GM10266 (cell line): ENCODE results near the gene RWDD1.
"Not testable (repeated sequence)": the region's sequence is repeated elsewhere in the genome, so short reads cannot be mapped to it uniquely, and the experiment has no call there.

Source experiments
- DNase-seq: peaks from one replicate; pipeline ENCODE4 v3.0.0; 2012; ENCODE audit errors: extremely low spot score
- CTCF ChIP-seq: IDR thresholded peaks from 2 replicates; pipeline ENCODE4 v1.5.1; 2012; ENCODE audit warnings: mild to moderate bottlenecking, low read depth; ENCODE audit not compliant: control insufficient read depth, insufficient read depth; ENCODE audit errors: missing control alignments

The RWDD1 gene

GRCh38 chr6:116579143-116579542 lies 7.8 kb downstream of the RWDD1 start:
- no peak for TF ChIP-seq CTCF
- no peak for DNase-seq

- no peak for TF ChIP-seq CTCF
- DNase-seq: no peak
Measured at GRCh38 chr6:116580198-116580597, 8.9 kb downstream of the RWDD1 start.

- no peak for TF ChIP-seq CTCF
- DNase-seq: no peak
Measured at GRCh38 chr6:116586276-116586675, 15.0 kb downstream of the RWDD1 start.

GRCh38 chr6:116586738-116587137 lies 15.4 kb downstream of the RWDD1 start:
- DNase-seq: no peak
- TF ChIP-seq CTCF: no peak

GRCh38 chr6:116595247-116595646 lies 23.9 kb downstream of the RWDD1 start:
- no peak for TF ChIP-seq CTCF
- no peak for DNase-seq

- TF ChIP-seq CTCF: no peak
- no peak for DNase-seq
Measured at GRCh38 chr6:116596815-116597214, 25.5 kb downstream of the RWDD1 start.

GRCh38 chr6:116603916-116604315 lies 32.6 kb downstream of the RWDD1 start:
- DNase-seq: not testable (repeated sequence)

GRCh38 chr6:116604868-116605267 lies 33.6 kb downstream of the RWDD1 start:
- DNase-seq: not testable (repeated sequence)
